Ishikawa (cell line): ENCODE measurements around the gene INAFM2.

ENCODE experiments used
- CEBPB ChIP-seq: IDR thresholded peaks from 2 replicates; pipeline ENCODE4 v1.6.1; 2012
- CREB1 ChIP-seq: IDR thresholded peaks from 2 replicates; pipeline ENCODE4 v1.6.1; 2012; ENCODE audit warnings: low read depth
- EGR1 ChIP-seq: IDR thresholded peaks from 2 replicates; pipeline ENCODE4 v1.6.1; 2012
- EP300 ChIP-seq: IDR thresholded peaks from 2 replicates; pipeline ENCODE4 v1.6.1; 2012; ENCODE audit warnings: borderline replicate concordance
- FOXM1 ChIP-seq: IDR thresholded peaks from 2 replicates; pipeline ENCODE4 v1.6.1; 2012; ENCODE audit warnings: low read depth, borderline replicate concordance
- NFIC ChIP-seq: IDR thresholded peaks from 2 replicates; pipeline ENCODE4 v1.6.1; 2012
- RAD21 ChIP-seq: IDR thresholded peaks from 2 replicates; pipeline ENCODE4 v1.6.1; 2012; ENCODE audit warnings: low read depth
- REST ChIP-seq: IDR thresholded peaks from 2 replicates; pipeline ENCODE4 v1.6.1; 2012; ENCODE audit warnings: low read depth, mild to moderate bottlenecking
- TAF1 ChIP-seq: IDR thresholded peaks from 2 replicates; pipeline ENCODE4 v1.6.1; 2012; ENCODE audit warnings: low read depth, mild to moderate bottlenecking
- TCF12 ChIP-seq: IDR thresholded peaks from 2 replicates; pipeline ENCODE4 v1.6.1; 2012; ENCODE audit warnings: low read depth
- TEAD4 ChIP-seq: IDR thresholded peaks from 2 replicates; pipeline ENCODE4 v1.6.1; 2012
- USF1 ChIP-seq: IDR thresholded peaks from 2 replicates; pipeline ENCODE4 v1.6.1; 2012
- YY1 ChIP-seq: IDR thresholded peaks from 2 replicates; pipeline ENCODE4 v1.6.1; 2012; ENCODE audit warnings: low read depth
- ZBTB7A ChIP-seq: IDR thresholded peaks from 2 replicates; pipeline ENCODE4 v1.6.1; 2012; ENCODE audit warnings: low read depth
- TF ChIP-seq, protein P1 (sequence below): IDR thresholded peaks from 2 replicates; pipeline ENCODE4 v1.6.1; 2012

Gene INAFM2

GRCh38 chr15:40327457-40327856 is 4.0 kb downstream of the INAFM2 start:
- TF ChIP-seq FOXM1 (no peak), EP300 (no peak), CREB1 (no peak), RAD21 (no peak), REST (no peak), CEBPB (no peak), USF1 (no peak)
- TF ChIP-seq, protein P1, sequence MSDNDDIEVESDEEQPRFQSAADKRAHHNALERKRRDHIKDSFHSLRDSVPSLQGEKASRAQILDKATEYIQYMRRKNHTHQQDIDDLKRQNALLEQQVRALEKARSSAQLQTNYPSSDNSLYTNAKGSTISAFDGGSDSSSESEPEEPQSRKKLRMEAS, result no peak

GRCh38 chr15:40328176-40328575 is 4.7 kb downstream of the INAFM2 start:
- TF ChIP-seq CREB1, result no peak
- TF ChIP-seq CEBPB, result no peak

DNA sequence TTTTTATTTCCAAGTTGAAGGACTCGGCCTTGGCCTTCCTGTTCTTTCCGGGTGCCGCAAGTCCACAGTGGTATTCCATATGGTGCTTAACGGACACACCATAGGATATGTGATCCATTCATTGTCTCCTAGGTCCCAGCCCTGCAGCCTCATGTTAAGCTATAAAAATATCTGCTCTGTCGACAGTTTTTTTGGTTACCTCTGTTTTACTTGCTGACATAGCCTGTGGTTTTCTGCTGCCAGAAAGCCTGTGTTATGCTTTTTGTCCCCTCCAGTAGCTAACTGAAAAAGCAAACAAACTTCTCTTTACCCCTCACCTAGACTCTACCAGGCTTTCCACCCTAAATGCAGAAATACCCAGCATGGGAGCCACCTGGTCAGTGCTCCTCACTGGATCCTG is 5.3 kb downstream of the INAFM2 start:
- no peak for TF ChIP-seq EGR1
- no peak for TF ChIP-seq EP300
- TF ChIP-seq RAD21, result no peak
- no peak for TF ChIP-seq USF1
- no peak for TF ChIP-seq ZBTB7A

- TF ChIP-seq RAD21 (no peak), REST (no peak), TEAD4 (no peak), TCF12 (no peak), YY1 (no peak), EGR1 (no peak), NFIC (no peak), CREB1 (no peak), ZBTB7A (no peak), FOXM1 (no peak), USF1 (no peak), TAF1 (no peak), CEBPB (no peak), EP300 (no peak)
- TF ChIP-seq, protein P1, result no peak
Measured at GRCh38 chr15:40329804-40330203, 6.3 kb downstream of the INAFM2 start.

DNA sequence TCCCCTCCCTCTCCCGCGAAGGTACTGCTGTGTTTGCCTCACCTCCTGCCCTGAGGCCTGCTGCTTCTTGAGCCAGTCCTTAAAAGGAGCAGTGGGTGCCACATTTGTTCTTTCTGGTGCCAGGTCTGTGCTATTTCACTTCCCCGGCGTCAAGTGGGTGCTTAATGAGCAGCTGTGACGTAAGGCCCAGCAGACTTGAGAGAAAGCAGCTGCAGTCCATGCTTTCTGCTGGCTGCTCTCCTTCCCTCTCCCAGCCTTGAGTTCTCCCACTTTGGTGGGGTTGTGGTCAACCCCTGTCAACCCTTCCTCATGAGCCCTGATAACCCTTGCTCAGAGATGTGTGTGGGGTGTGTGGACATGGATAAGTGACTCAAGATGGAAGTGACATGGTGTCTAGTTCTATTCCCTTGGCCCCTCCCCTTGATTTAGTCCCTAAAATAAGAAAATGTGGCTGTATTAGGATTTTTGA is 6.9 kb downstream of the INAFM2 start:
- TF ChIP-seq YY1, result no peak
- no peak for TF ChIP-seq NFIC
- TF ChIP-seq USF1, result no peak
- TF ChIP-seq, protein P1, result no peak
- TF ChIP-seq EP300, result no peak
- no peak for TF ChIP-seq RAD21
- TF ChIP-seq TEAD4, result no peak

- TF ChIP-seq REST (no peak), RAD21 (no peak), EP300 (no peak), FOXM1 (no peak)
Measured at GRCh38 chr15:40331026-40331425, 7.5 kb downstream of the INAFM2 start.
